Measurements from ENCODE around the gene SLC43A2.

DNA sequence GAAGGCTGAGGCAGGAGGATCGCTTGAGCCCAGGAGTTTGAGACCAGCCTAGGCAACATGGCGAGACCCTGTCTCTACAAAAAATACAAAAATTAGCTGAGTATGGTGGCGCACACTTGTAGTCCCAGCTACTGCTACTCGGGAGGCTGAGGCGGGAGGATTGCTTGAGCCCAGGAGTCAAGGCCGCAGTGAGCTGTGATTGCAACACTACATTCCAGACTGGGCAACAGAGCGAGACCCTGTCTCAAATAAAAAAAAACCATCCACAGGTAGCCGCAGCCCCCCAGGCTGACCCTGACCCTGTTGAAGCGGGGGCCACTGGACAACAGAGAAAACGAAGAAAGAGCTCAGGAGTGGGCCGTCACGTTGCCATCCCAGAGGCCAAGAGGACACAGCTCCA is 4.0 kb downstream of the SLC43A2 start:
- TF ChIP-seq JUND (IDR thresholded peaks at IDR 0.05) (no peak), RXRA (IDR thresholded peaks at IDR 0.05) (no peak), HNF4A (conservative IDR thresholded peaks at IDR 0.05) (no peak), TAF1 (conservative IDR thresholded peaks at IDR 0.05) (no peak), YY1 (IDR thresholded peaks at IDR 0.05) (no peak), SP1 (IDR thresholded peaks at IDR 0.05) (no peak), GABPA (IDR thresholded peaks at IDR 0.05 in 1 of 2, conservative IDR thresholded peaks at IDR 0.05 in 1 of 2) (no peak)
- TF ChIP-seq, protein P1, sequence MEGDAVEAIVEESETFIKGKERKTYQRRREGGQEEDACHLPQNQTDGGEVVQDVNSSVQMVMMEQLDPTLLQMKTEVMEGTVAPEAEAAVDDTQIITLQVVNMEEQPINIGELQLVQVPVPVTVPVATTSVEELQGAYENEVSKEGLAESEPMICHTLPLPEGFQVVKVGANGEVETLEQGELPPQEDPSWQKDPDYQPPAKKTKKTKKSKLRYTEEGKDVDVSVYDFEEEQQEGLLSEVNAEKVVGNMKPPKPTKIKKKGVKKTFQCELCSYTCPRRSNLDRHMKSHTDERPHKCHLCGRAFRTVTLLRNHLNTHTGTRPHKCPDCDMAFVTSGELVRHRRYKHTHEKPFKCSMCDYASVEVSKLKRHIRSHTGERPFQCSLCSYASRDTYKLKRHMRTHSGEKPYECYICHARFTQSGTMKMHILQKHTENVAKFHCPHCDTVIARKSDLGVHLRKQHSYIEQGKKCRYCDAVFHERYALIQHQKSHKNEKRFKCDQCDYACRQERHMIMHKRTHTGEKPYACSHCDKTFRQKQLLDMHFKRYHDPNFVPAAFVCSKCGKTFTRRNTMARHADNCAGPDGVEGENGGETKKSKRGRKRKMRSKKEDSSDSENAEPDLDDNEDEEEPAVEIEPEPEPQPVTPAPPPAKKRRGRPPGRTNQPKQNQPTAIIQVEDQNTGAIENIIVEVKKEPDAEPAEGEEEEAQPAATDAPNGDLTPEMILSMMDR (IDR thresholded peaks at IDR 0.05; ENCODE audit: low read depth, low read length, missing input control) = no peak
- TF ChIP-seq, protein P2, sequence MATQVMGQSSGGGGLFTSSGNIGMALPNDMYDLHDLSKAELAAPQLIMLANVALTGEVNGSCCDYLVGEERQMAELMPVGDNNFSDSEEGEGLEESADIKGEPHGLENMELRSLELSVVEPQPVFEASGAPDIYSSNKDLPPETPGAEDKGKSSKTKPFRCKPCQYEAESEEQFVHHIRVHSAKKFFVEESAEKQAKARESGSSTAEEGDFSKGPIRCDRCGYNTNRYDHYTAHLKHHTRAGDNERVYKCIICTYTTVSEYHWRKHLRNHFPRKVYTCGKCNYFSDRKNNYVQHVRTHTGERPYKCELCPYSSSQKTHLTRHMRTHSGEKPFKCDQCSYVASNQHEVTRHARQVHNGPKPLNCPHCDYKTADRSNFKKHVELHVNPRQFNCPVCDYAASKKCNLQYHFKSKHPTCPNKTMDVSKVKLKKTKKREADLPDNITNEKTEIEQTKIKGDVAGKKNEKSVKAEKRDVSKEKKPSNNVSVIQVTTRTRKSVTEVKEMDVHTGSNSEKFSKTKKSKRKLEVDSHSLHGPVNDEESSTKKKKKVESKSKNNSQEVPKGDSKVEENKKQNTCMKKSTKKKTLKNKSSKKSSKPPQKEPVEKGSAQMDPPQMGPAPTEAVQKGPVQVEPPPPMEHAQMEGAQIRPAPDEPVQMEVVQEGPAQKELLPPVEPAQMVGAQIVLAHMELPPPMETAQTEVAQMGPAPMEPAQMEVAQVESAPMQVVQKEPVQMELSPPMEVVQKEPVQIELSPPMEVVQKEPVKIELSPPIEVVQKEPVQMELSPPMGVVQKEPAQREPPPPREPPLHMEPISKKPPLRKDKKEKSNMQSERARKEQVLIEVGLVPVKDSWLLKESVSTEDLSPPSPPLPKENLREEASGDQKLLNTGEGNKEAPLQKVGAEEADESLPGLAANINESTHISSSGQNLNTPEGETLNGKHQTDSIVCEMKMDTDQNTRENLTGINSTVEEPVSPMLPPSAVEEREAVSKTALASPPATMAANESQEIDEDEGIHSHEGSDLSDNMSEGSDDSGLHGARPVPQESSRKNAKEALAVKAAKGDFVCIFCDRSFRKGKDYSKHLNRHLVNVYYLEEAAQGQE (IDR thresholded peaks at IDR 0.05) = no peak
- TF ChIP-seq, protein P3, sequence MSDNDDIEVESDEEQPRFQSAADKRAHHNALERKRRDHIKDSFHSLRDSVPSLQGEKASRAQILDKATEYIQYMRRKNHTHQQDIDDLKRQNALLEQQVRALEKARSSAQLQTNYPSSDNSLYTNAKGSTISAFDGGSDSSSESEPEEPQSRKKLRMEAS (IDR thresholded peaks at IDR 0.05) = no peak
- TF ChIP-seq, protein P4, sequence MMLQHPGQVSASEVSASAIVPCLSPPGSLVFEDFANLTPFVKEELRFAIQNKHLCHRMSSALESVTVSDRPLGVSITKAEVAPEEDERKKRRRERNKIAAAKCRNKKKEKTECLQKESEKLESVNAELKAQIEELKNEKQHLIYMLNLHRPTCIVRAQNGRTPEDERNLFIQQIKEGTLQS (IDR thresholded peaks at IDR 0.05) = no peak
- TF ChIP-seq, protein P5, sequence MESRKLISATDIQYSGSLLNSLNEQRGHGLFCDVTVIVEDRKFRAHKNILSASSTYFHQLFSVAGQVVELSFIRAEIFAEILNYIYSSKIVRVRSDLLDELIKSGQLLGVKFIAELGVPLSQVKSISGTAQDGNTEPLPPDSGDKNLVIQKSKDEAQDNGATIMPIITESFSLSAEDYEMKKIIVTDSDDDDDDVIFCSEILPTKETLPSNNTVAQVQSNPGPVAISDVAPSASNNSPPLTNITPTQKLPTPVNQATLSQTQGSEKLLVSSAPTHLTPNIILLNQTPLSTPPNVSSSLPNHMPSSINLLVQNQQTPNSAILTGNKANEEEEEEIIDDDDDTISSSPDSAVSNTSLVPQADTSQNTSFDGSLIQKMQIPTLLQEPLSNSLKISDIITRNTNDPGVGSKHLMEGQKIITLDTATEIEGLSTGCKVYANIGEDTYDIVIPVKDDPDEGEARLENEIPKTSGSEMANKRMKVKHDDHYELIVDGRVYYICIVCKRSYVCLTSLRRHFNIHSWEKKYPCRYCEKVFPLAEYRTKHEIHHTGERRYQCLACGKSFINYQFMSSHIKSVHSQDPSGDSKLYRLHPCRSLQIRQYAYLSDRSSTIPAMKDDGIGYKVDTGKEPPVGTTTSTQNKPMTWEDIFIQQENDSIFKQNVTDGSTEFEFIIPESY (IDR thresholded peaks at IDR 0.05) = no peak

All from liver (tissue), 3 donors.